ENCODE results near the gene ZNF90.
"Not testable (repeated sequence)": the region's sequence is repeated elsewhere in the genome, so short reads cannot be mapped to it uniquely, and the experiment has no call there.

The ZNF90 gene

GRCh38 chr19:20077791-20078463 is at the start of gene ZNF90:
ZNF90 (plus strand) TSS chr19:20078000; CDS start chr19:20078133, 133 bp downstream.
- no peak for DNase-seq

- no peak for DNase-seq
Measured at GRCh38 chr19:20028611-20029010, 49.2 kb upstream of the ZNF90 start.

- no peak for DNase-seq
Measured at GRCh38 chr19:20035935-20036334, 41.9 kb upstream of the ZNF90 start.

- DNase-seq: no peak
Measured at GRCh38 chr19:20038358-20039202, 39.2 kb upstream of the ZNF90 start.

GRCh38 chr19:20039203-20039723 is 38.5 kb upstream of the ZNF90 start, which contains the start of gene ZNF682:
ZNF682 (minus strand) TSS chr19:20039505; CDS start chr19:20039345, 160 bp downstream.
- DNase-seq: peak; percentile 82

GRCh38 chr19:20044663-20045062 is 33.1 kb upstream of the ZNF90 start:
- no peak for DNase-seq

GRCh38 chr19:20045742-20046141 is 32.1 kb upstream of the ZNF90 start:
- DNase-seq: not testable (repeated sequence)

- peak; percentile 82 for DNase-seq
Measured at GRCh38 chr19:20051841-20052768, 25.7 kb upstream of the ZNF90 start.

- not testable (repeated sequence) for DNase-seq
Measured at GRCh38 chr19:20058738-20059137, 19.1 kb upstream of the ZNF90 start.

GRCh38 chr19:20060282-20060681 is 17.5 kb upstream of the ZNF90 start:
- no peak for DNase-seq

GRCh38 chr19:20066861-20067260 is 10.9 kb upstream of the ZNF90 start:
- DNase-seq: no peak

GRCh38 chr19:20067943-20068342 is 9.9 kb upstream of the ZNF90 start:
- no peak for DNase-seq

GRCh38 chr19:20068559-20068958 is 9.2 kb upstream of the ZNF90 start:
- not testable (repeated sequence) for DNase-seq

- DNase-seq: no peak
Measured at GRCh38 chr19:20070691-20071090, 7.1 kb upstream of the ZNF90 start.

- DNase-seq: no peak
Measured at GRCh38 chr19:20072936-20073335, 4.9 kb upstream of the ZNF90 start.

GRCh38 chr19:20078581-20079031 is 806 bp downstream of the ZNF90 start:
- no peak for DNase-seq

GRCh38 chr19:20079476-20079875 is 1.7 kb downstream of the ZNF90 start:
- DNase-seq: no peak

- DNase-seq: no peak
Measured at GRCh38 chr19:20080656-20081055, 2.9 kb downstream of the ZNF90 start.

GRCh38 chr19:20082232-20082833 is 4.5 kb downstream of the ZNF90 start:
- not testable (repeated sequence) for DNase-seq

GRCh38 chr19:20082876-20083275 is 5.1 kb downstream of the ZNF90 start:
- not testable (repeated sequence) for DNase-seq

GRCh38 chr19:20102097-20102496 is 24.3 kb downstream of the ZNF90 start:
- DNase-seq: no peak

- DNase-seq: no peak
Measured at GRCh38 chr19:20103091-20103740, 25.4 kb downstream of the ZNF90 start.

Measured in NCI-H345 (cell line).